HepG2 (cell line): Measurements from ENCODE around the gene BCL2L1. TPM values are rescaled to one million over a fixed set of nuclear protein-coding genes. Genes with fewer than 3 reads are reported as not detected.

Experiments used
- ATAC-seq: fragments of 200-7000 bp; cut with Tn5 transposase; 3 replicates; pipeline ENCODE4 v1.9.1; 2020; ENCODE audit warnings: mild to moderate bottlenecking, moderate library complexity
- BruUV-seq: library from RNA; stranded (reverse); fragments of 400-500 nt; replicated peaks from 2 replicates; lab custom pipeline; 2021; lab: Mats Ljungman, UMichigan
- CTCF ChIA-PET: fragments of 300-600 bp; formaldehyde crosslinking; extraction: SDS; loops from one replicate; lab custom pipeline; 2021; ENCODE audit warnings: low total read pairs, inconsistent platforms, low intra/inter-chr PET ratio; lab: Yijun Ruan, JAX
- POLR2A ChIA-PET: fragments of 350-600 bp; sonication (Branson Sonifier 250); formaldehyde crosslinking; loops from one replicate; lab custom pipeline; 2020; ENCODE audit warnings: antibody characterized with exemption, inconsistent platforms; lab: Yijun Ruan, JAX
- DNase-seq: peaks from one replicate; pipeline ENCODE4 v3.0.0-alpha.2; 2015; ENCODE audit warnings: low spot score
- FAIRE-seq: peaks from 3 replicates; lab custom pipeline; 2011; peaks lifted over from hg19 to GRCh38; lab: Jason Lieb, UNC
- H2AFZ ChIP-seq: one replicate; pipeline ENCODE4 v1.6.1; 2011; ENCODE audit warnings: low read length, inconsistent platforms
- H3K27ac ChIP-seq: fragments of 300-600 bp; 3 replicates; pipeline ENCODE4 v1.8.0; 2011; ENCODE audit warnings: mixed run types, mild to moderate bottlenecking, mixed read lengths, low read length, inconsistent platforms; ENCODE audit not compliant: insufficient read depth; ENCODE audit errors: extremely low read length
- H3K27me3 ChIP-seq, 2 experiments: fragments of 200-600 bp in 1 of 2; 2 replicates in 1 of 2; 3 replicates in 1 of 2; pipeline versions ENCODE4 v1.6.0 to v1.8.0; 2011; ENCODE audit warnings: low read length in 2 of 2, mild to moderate bottlenecking in 2 of 2, moderate library complexity in 2 of 2, inconsistent platforms in 1 of 2; ENCODE audit not compliant: insufficient read depth in 2 of 2, control insufficient read depth in 1 of 2
- H3K36me3 ChIP-seq, 2 experiments: fragments of 200-600 bp in 1 of 2; replicated peaks in 1 of 2; 2 replicates in 1 of 2; 3 replicates in 1 of 2; pipeline versions ENCODE4 v1.5.1 to v1.8.0; 2011; ENCODE audit warnings: low read length in 2 of 2, inconsistent platforms in 1 of 2; ENCODE audit not compliant: insufficient read depth in 2 of 2, control insufficient read depth in 1 of 2
- H3K4me1 ChIP-seq: 2 replicates; pipeline ENCODE4 v1.5.1; 2012; ENCODE audit warnings: low read length, inconsistent platforms; ENCODE audit not compliant: insufficient read depth
- H3K4me2 ChIP-seq: 2 replicates; pipeline ENCODE4 v1.6.0; 2011; ENCODE audit warnings: low read depth, low read length, inconsistent platforms
- H3K4me3 ChIP-seq, 3 experiments: fragments of 200-600 bp in 1 of 3; sonication (generic), shearing (Covaris generic) in 1 of 3; replicated peaks in 1 of 3; 2 replicates each; pipeline ENCODE4 v1.5.1; 2011 to 2016; ENCODE audit warnings: low read length in 3 of 3, inconsistent platforms in 2 of 3, low read depth in 2 of 3, mild to moderate bottlenecking in 2 of 3, control low read depth in 1 of 3, mixed read lengths in 1 of 3; ENCODE audit not compliant: insufficient read depth in 1 of 3
- H3K79me2 ChIP-seq: one replicate; pipeline ENCODE4 v1.6.1; 2011; ENCODE audit warnings: low read length, inconsistent platforms; ENCODE audit not compliant: insufficient read depth
- H3K9ac ChIP-seq: 2 replicates; pipeline ENCODE4 v1.6.0; 2011; ENCODE audit warnings: mild to moderate bottlenecking, low read depth, low read length, inconsistent platforms; ENCODE audit not compliant: insufficient read depth
- H3K9me3 ChIP-seq: 2 replicates; pipeline ENCODE4 v1.5.1; 2012; ENCODE audit warnings: mild to moderate bottlenecking, low read length
- H4K20me1 ChIP-seq: 2 replicates; pipeline ENCODE4 v1.6.0; 2011; ENCODE audit warnings: inconsistent platforms, mild to moderate bottlenecking, low read length, moderate library complexity; ENCODE audit not compliant: insufficient read depth
- ATF2 ChIP-seq: sonication (generic); formaldehyde crosslinking; IDR thresholded peaks from 2 replicates; pipeline ENCODE4 v1.4.0; 2020; ENCODE audit warnings: missing genetic modification reagents
- ATF6 ChIP-seq: sonication (generic); formaldehyde crosslinking; conservative IDR thresholded peaks from 2 replicates; pipeline ENCODE4 v1.4.0; 2020; ENCODE audit warnings: missing genetic modification reagents
- CBX2 ChIP-seq, 2 experiments: fragments of 200-600 bp in 1 of 2; sonication (generic); formaldehyde crosslinking in 1 of 2; IDR thresholded peaks; 2 replicates each; pipeline versions ENCODE4 v1.7.0 to v1.8.1; 2018 to 2022; ENCODE audit warnings: low read depth in 2 of 2, low read length in 1 of 2, mild to moderate bottlenecking in 1 of 2, missing genetic modification reagents in 1 of 2
- ELF3 ChIP-seq: IDR thresholded peaks from 2 replicates; pipeline ENCODE4 v1.6.1; 2016; ENCODE audit warnings: missing genetic modification reagents, missing compliant biosample characterization
- GTF2F1 ChIP-seq: fragments of 150-350 bp; IDR thresholded peaks from 2 replicates; pipeline ENCODE4 v1.6.1; 2014; ENCODE audit warnings: low read length
- JUND ChIP-seq: sonication (generic); formaldehyde crosslinking; IDR thresholded peaks from 2 replicates; pipeline ENCODE4 v1.8.0; 2022; ENCODE audit warnings: mild to moderate bottlenecking, missing genetic modification reagents
- MLXIP ChIP-seq: sonication (generic); formaldehyde crosslinking; IDR thresholded peaks from 2 replicates; pipeline ENCODE4 v1.9.0; 2021; ENCODE audit warnings: missing genetic modification reagents, borderline replicate concordance
- MNT ChIP-seq: fragments of 450-650 bp; IDR thresholded peaks from 2 replicates; pipeline ENCODE4 v1.6.1; 2016
- PHF5A ChIP-seq: IDR thresholded peaks from one replicate; pipeline ENCODE4 v1.6.1; 2018; ENCODE audit warnings: low read depth, missing genetic modification reagents; ENCODE audit not compliant: unreplicated experiment
- SP1 ChIP-seq, 2 experiments: fragments of 450-650 bp in 1 of 2; sonication (generic) in 1 of 2; formaldehyde crosslinking in 1 of 2; IDR thresholded peaks; 2 replicates each; pipeline versions ENCODE4 v1.4.0 to v1.6.1; 2016 to 2020; ENCODE audit warnings: missing genetic modification reagents in 1 of 2
- SSRP1 ChIP-seq: IDR thresholded peaks from 2 replicates; pipeline ENCODE4 v1.6.1; 2016; ENCODE audit warnings: control low read depth
- SYNCRIP ChIP-seq: fragments of 200-400 bp; formaldehyde crosslinking; IDR thresholded peaks from 2 replicates; pipeline ENCODE4 v1.6.1; 2018; ENCODE audit warnings: mild to moderate bottlenecking, low read depth, low read length; ENCODE audit not compliant: insufficient read depth
- TP53 ChIP-seq: sonication (generic); formaldehyde crosslinking; conservative IDR thresholded peaks from 2 replicates; pipeline ENCODE4 v1.4.0; 2020; ENCODE audit warnings: missing genetic modification reagents
- U2AF2 ChIP-seq: fragments of 200-400 bp; formaldehyde crosslinking; IDR thresholded peaks from 2 replicates; pipeline ENCODE4 v1.6.1; 2017; ENCODE audit warnings: low read depth, mild to moderate bottlenecking, low read length
- ZNF20 ChIP-seq: sonication (generic); formaldehyde crosslinking; IDR thresholded peaks from 2 replicates; pipeline ENCODE4 v1.4.0; 2020; ENCODE audit warnings: mild to moderate bottlenecking, moderate library complexity, missing genetic modification reagents
- WGBS: methylation state at CpG from one replicate; pipeline ENCODE4 v1.1.6; 2017; ENCODE audit warnings: low lambda C conversion rate; 5-methylcytosine and 5-hydroxymethylcytosine counted together
- in situ Hi-C: cut with HindIII; loops from 2 replicates; pipeline ENCODE4 v1.10.0; 2017; ENCODE audit warnings: low pct_unique_long_range_greater_than_20kb; ENCODE audit not compliant: extremely low pct_ligation_motif_present
- intact Hi-C: fragments of 100-400 bp; cut with micrococcal nuclease; formaldehyde crosslinking; loops from one replicate; pipeline ENCODE4 v1.10.0; 2022; ENCODE audit not compliant: unreplicated experiment
- polyA plus RNA-seq, 8 experiments: library from polyadenylated mRNA; depleted of rRNA in 3 of 8; stranded (reverse) in 7 of 8; unstranded in 1 of 8; fragments of >200 nt; fragmentation: Illumina TruSeq in 4 of 8; extraction: Trizol in 4 of 8; gene quantifications; 2 replicates each; pipeline versions ENCODE4 v1.2.1 to v1.2.3, GENCODE V29; 2011 to 2016; ENCODE audit warnings: low read depth in 4 of 8, missing spikeins in 1 of 8, mixed read lengths in 1 of 8; ENCODE audit not compliant: insufficient read depth in 1 of 8
- total RNA-seq, 5 experiments: library from RNA; depleted of rRNA; stranded (reverse); fragments of >200 nt; fragmentation: Illumina TruSeq; extraction: Trizol; gene quantifications; 2 replicates each; pipeline ENCODE4 v1.2.3, GENCODE V29; 2016; ENCODE audit warnings: low read depth in 1 of 5

BCL2L1 gene
- total and polyA plus RNA-seq, 2 of the 13 experiments (the other 11 are each of a cell fraction or from before 2014, with no cell fraction given): 164 to 258 TPM

- TF ChIP-seq ATF6 (no peak), JUND (CRISPR knock-in tag) (no peak), PHF5A (CRISPR knock-in tag) (no peak), MLXIP (CRISPR knock-in tag) (no peak), CBX2 (IDR thresholded peaks at IDR 0.05; ENCODE audit: low read depth, low read length) (no peak), CBX2 (CRISPR knock-in tag; IDR thresholded peaks at IDR 0.05; ENCODE audit: low read depth) (no peak), ZNF20 (CRISPR knock-in tag) (no peak)
Observed at GRCh38 chr20:31767805-31768204, 45.1 kb upstream of the BCL2L1 start (continued).

- 93% methylated on average over 2 of the region's 2 CpGs for WGBS
- FAIRE-seq: no peak
- DNase-seq: no peak
- TF ChIP-seq SSRP1 (CRISPR knock-in tag): no peak
- no peak for TF ChIP-seq ELF3 (CRISPR knock-in tag)
- no peak for TF ChIP-seq CBX2 (IDR thresholded peaks at IDR 0.05; ENCODE audit: low read depth, low read length)
- TF ChIP-seq CBX2 (CRISPR knock-in tag; IDR thresholded peaks at IDR 0.05; ENCODE audit: low read depth): no peak
- no peak for TF ChIP-seq ATF2 (CRISPR knock-in tag)
- TF ChIP-seq TP53 (CRISPR knock-in tag): no peak
- TF ChIP-seq MNT: no peak
- no peak for TF ChIP-seq SYNCRIP
- no peak for TF ChIP-seq SP1 (IDR thresholded peaks at IDR 0.05)
- TF ChIP-seq SP1 (CRISPR knock-in tag; IDR thresholded peaks at IDR 0.05): no peak
- TF ChIP-seq U2AF2: no peak
- no peak for TF ChIP-seq GTF2F1
Observed at GRCh38 chr20:31764641-31765305, 42.1 kb upstream of the BCL2L1 start.

More at GRCh38 chr20:31764641-31765305, 42.1 kb upstream of the BCL2L1 start:
- H4K20me1 ChIP-seq: no peaks in the 10 kb centered on the region
- no peak overlapping the region for H2AFZ ChIP-seq
- no peak overlapping the region for H3K4me2 ChIP-seq
- peaks cover 10% of the 10 kb centered on the region for H3K79me2 ChIP-seq
- CTCF ChIA-PET: no interaction called here
- intact Hi-C loops (no loop called here), in situ Hi-C loops (no loop called here)
- POLR2A ChIA-PET: no interaction called here
- H3K36me3 ChIP-seq: peaks cover 21 to 75% of the 10 kb centered on the region in 2 experiments
- H3K4me3 ChIP-seq: no peak overlapping the region
- no peaks in the 10 kb centered on the region for H3K9me3 ChIP-seq
- no peaks in the 10 kb centered on the region for H3K4me1 ChIP-seq
- no peak overlapping the region for H3K27ac ChIP-seq
- no peak for ATAC-seq
- no peaks in the 10 kb centered on the region for H3K27me3 ChIP-seq
- no TSS peak for BruUV-seq
- H3K9ac ChIP-seq: no peak overlapping the region
